GM12874 (cell line): ENCODE data around the gene CD274.

Experiments
- TF ChIP-seq, protein P1 (sequence below): IDR thresholded peaks from 2 replicates; pipeline ENCODE4 v1.5.1; 2011; ENCODE audit warnings: low read depth, mild to moderate bottlenecking, control low read depth, low read length, moderate library complexity; ENCODE audit not compliant: insufficient read depth

CD274 gene

DNA sequence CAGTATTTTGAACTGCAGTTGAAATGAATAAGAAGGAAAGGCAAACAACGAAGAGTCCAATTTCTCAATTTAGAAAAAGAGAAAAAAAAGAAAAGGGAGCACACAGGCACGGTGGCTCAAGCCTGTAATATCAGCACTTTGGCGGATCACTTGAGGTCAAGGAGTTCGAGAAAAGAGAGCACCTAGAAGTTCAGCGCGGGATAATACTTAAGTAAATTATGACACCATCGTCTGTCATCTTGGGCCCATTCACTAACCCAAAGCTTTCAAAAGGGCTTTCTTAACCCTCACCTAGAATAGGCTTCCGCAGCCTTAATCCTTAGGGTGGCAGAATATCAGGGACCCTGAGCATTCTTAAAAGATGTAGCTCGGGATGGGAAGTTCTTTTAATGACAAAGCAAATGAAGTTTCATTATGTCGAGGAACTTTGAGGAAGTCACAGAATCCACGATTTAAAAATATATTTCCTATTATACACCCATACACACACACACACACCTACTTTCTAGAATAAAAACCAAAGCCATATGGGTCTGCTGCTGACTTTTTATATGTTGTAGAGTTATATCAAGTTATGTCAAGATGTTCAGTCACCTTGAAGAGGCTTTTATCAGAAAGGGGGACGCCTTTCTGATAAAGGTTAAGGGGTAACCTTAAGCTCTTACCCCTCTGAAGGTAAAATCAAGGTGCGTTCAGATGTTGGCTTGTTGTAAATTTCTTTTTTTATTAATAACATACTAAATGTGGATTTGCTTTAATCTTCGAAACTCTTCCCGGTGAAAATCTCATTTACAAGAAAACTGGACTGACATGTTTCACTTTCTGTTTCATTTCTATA, 602 bp upstream of the CD274 start:
- TF ChIP-seq, protein P1, sequence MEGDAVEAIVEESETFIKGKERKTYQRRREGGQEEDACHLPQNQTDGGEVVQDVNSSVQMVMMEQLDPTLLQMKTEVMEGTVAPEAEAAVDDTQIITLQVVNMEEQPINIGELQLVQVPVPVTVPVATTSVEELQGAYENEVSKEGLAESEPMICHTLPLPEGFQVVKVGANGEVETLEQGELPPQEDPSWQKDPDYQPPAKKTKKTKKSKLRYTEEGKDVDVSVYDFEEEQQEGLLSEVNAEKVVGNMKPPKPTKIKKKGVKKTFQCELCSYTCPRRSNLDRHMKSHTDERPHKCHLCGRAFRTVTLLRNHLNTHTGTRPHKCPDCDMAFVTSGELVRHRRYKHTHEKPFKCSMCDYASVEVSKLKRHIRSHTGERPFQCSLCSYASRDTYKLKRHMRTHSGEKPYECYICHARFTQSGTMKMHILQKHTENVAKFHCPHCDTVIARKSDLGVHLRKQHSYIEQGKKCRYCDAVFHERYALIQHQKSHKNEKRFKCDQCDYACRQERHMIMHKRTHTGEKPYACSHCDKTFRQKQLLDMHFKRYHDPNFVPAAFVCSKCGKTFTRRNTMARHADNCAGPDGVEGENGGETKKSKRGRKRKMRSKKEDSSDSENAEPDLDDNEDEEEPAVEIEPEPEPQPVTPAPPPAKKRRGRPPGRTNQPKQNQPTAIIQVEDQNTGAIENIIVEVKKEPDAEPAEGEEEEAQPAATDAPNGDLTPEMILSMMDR = no peak

GRCh38 chr9:5452286-5452609, 1.9 kb downstream of the CD274 start:
- TF ChIP-seq, protein P1 = no peak

DNA sequence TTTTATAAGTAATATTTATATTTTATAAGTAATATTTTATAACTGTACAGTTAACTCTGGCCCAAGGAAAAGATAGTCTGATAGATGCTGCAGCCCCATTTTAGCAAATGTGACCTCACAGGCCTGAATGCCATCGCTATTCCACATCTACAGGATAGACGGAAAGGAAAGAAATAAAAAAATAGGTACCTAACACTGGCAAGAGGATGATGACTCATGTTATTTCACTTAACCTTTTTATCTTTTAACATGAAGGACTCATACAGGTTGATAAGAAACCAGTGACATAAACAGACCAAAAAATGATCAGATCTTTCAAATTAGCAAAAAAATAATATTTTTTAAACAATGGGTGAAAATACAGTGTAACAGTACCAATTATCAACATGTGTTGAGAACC, 2.7 kb downstream of the CD274 start:
- TF ChIP-seq, protein P1 = no peak

DNA sequence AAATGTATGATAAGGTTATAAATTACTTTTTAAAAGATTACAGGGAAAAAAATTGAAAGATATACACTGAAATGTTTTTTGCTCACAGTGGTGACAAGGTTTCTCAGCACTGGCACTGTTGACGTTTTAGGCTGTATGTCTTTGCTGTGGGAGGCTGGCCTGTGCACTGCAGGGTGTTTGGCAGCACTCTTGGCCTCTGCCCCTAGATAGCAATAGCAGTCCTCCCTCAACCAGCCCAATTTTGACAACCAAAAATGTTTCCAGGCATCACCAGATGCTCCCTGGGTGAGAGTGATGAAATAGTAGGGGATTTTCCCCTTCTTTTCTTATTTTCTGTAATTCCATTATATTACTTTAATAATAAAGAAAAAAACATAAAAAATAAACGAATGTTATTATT, 3.3 kb downstream of the CD274 start:
- TF ChIP-seq, protein P1 = no peak

GRCh38 chr9:5455181-5455580, 4.8 kb downstream of the CD274 start:
- TF ChIP-seq, protein P1 = no peak

DNA sequence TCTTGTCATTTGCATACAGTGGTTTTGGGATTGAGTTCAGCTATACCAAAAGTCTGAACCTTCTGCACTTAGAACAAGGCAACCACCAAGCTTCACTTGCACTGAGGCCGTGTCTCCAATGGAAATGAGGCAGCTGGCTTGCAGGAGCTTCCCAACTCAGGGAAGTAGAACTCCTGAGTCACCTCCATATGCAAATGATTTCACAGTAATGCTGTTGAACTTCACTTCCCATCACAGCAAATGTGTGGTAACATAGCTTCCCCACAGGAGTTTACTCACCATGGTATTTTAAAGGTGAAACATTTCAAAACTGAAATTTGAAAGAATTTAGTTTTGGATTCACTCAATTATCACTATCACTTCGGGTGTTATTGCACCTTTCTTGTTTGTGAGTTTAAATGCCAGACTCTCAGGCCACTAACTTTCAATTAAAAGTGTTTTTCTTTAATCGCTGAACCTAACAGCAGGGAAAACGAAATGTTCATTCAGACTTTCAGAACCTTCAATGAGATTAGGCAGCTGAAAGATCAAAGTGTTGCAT, 9.0 kb downstream of the CD274 start:
- TF ChIP-seq, protein P1 = no peak

DNA sequence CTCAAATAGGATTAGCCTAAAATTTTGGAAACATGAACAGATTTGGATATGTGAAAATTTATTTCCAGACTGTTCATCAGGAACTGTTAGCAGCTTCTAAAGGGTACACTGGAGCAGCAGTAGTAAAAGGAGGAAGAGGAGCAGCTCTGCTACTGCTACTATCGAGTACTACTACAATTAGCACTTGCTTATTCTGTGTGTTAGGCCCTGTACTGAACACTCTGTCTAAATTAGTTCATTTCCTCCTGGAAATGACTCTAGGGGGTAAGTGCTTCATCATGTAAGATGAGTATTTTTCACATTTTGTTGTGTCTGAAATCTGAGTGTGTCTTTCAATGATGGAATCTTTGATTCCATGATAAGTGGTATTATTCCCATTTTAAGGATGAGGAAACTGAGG, 9.8 kb downstream of the CD274 start:
- TF ChIP-seq, protein P1 = no peak
